ENCODE measurements around the gene CFAP74. TPM values are rescaled to one million over a fixed set of nuclear protein-coding genes. Genes with fewer than 3 reads are reported as not detected.

The CFAP74 gene
- total RNA-seq, 1 donor from 2014 or later, result under 0.01 TPM

- Histone ChIP-seq H3K27ac (ENCODE audit: low read depth, low read length) (no peak overlapping the region), H3K27me3 (ENCODE audit: control insufficient read depth in 3 of 3, insufficient read depth in 3 of 3, low read length in 3 of 3) (peaks cover 30 to 77% (median 67%) of the 10 kb centered on the region in 3 donors), H3K9me3 (ENCODE audit: control insufficient read depth in 3 of 3, low read length in 3 of 3) (no peaks in the 10 kb centered on the region), H3K36me3 (ENCODE audit: control insufficient read depth in 3 of 3, insufficient read depth in 3 of 3, low read length in 3 of 3) (no peaks in the 10 kb centered on the region), H3K4me1 (ENCODE audit: control insufficient read depth in 3 of 3, insufficient read depth in 3 of 3, low read length in 3 of 3) (no peaks in the 10 kb centered on the region), H3K4me3 (ENCODE audit: low read length in 3 of 3) (no peak overlapping the region), H3K9ac (ENCODE audit: low read depth in 1 of 3, low read length in 3 of 3) (no peak overlapping the region)
Observed at GRCh38 chr1:1971688-1972087, 31.9 kb downstream of the CFAP74 start.

GRCh38 chr1:1971017-1971416 lies 32.6 kb downstream of the CFAP74 start:
- no peak overlapping the region for H3K9ac ChIP-seq (ENCODE audit: low read depth in 1 of 3, low read length in 3 of 3)
- H3K27me3 ChIP-seq (ENCODE audit: control insufficient read depth in 3 of 3, insufficient read depth in 3 of 3, low read length in 3 of 3), result peaks cover 33 to 79% (median 68%) of the 10 kb centered on the region in 3 donors
- H3K4me3 ChIP-seq (ENCODE audit: low read length in 3 of 3), result no peak overlapping the region
- no peaks in the 10 kb centered on the region for H3K4me1 ChIP-seq (ENCODE audit: control insufficient read depth in 3 of 3, insufficient read depth in 3 of 3, low read length in 3 of 3)
- H3K9me3 ChIP-seq (ENCODE audit: control insufficient read depth in 3 of 3, low read length in 3 of 3), result no peaks in the 10 kb centered on the region
- H3K36me3 ChIP-seq (ENCODE audit: control insufficient read depth in 3 of 3, insufficient read depth in 3 of 3, low read length in 3 of 3), result no peaks in the 10 kb centered on the region
- H3K27ac ChIP-seq (ENCODE audit: low read depth, low read length), result no peak overlapping the region

- H3K4me3 ChIP-seq (ENCODE audit: low read length in 3 of 3), result no peak overlapping the region
- H3K4me1 ChIP-seq (ENCODE audit: control insufficient read depth in 3 of 3, insufficient read depth in 3 of 3, low read length in 3 of 3), result no peaks in the 10 kb centered on the region
- H3K27ac ChIP-seq (ENCODE audit: low read depth, low read length), result no peak overlapping the region
- H3K9ac ChIP-seq (ENCODE audit: low read depth in 1 of 3, low read length in 3 of 3), result no peak overlapping the region
- H3K9me3 ChIP-seq (ENCODE audit: control insufficient read depth in 3 of 3, low read length in 3 of 3), result no peaks in the 10 kb centered on the region
- H3K27me3 ChIP-seq (ENCODE audit: control insufficient read depth in 3 of 3, insufficient read depth in 3 of 3, low read length in 3 of 3), result peaks cover 36 to 79% (median 69%) of the 10 kb centered on the region in 3 donors
- H3K36me3 ChIP-seq (ENCODE audit: control insufficient read depth in 3 of 3, insufficient read depth in 3 of 3, low read length in 3 of 3), result no peaks in the 10 kb centered on the region
Observed at GRCh38 chr1:1969953-1970716, 33.5 kb downstream of the CFAP74 start.

GRCh38 chr1:1969505-1969900 lies 34.1 kb downstream of the CFAP74 start:
- no peak overlapping the region for H3K27ac ChIP-seq (ENCODE audit: low read depth, low read length)
- no peaks in the 10 kb centered on the region for H3K9me3 ChIP-seq (ENCODE audit: control insufficient read depth in 3 of 3, low read length in 3 of 3)
- H3K36me3 ChIP-seq (ENCODE audit: control insufficient read depth in 3 of 3, insufficient read depth in 3 of 3, low read length in 3 of 3), result no peaks in the 10 kb centered on the region
- H3K4me3 ChIP-seq (ENCODE audit: low read length in 3 of 3), result no peak overlapping the region
- no peak overlapping the region for H3K9ac ChIP-seq (ENCODE audit: low read depth in 1 of 3, low read length in 3 of 3)
- H3K4me1 ChIP-seq (ENCODE audit: control insufficient read depth in 3 of 3, insufficient read depth in 3 of 3, low read length in 3 of 3), result no peaks in the 10 kb centered on the region
- peaks cover 39 to 79% (median 70%) of the 10 kb centered on the region in 3 donors for H3K27me3 ChIP-seq (ENCODE audit: control insufficient read depth in 3 of 3, insufficient read depth in 3 of 3, low read length in 3 of 3)

GRCh38 chr1:1968767-1969504 lies 34.6 kb downstream of the CFAP74 start:
- Histone ChIP-seq H3K4me1 (ENCODE audit: control insufficient read depth in 3 of 3, insufficient read depth in 3 of 3, low read length in 3 of 3) (no peaks in the 10 kb centered on the region), H3K4me3 (ENCODE audit: low read length in 3 of 3) (no peak overlapping the region), H3K36me3 (ENCODE audit: control insufficient read depth in 3 of 3, insufficient read depth in 3 of 3, low read length in 3 of 3) (no peaks in the 10 kb centered on the region), H3K9me3 (ENCODE audit: control insufficient read depth in 3 of 3, low read length in 3 of 3) (no peaks in the 10 kb centered on the region), H3K27me3 (ENCODE audit: control insufficient read depth in 3 of 3, insufficient read depth in 3 of 3, low read length in 3 of 3) (peaks cover 36 to 77% (median 69%) of the 10 kb centered on the region in 3 donors), H3K27ac (ENCODE audit: low read depth, low read length) (no peak overlapping the region), H3K9ac (ENCODE audit: low read depth in 1 of 3, low read length in 3 of 3) (no peak overlapping the region)

- no peaks in the 10 kb centered on the region for H3K4me1 ChIP-seq (ENCODE audit: control insufficient read depth in 3 of 3, insufficient read depth in 3 of 3, low read length in 3 of 3)
- no peaks in the 10 kb centered on the region for H3K36me3 ChIP-seq (ENCODE audit: control insufficient read depth in 3 of 3, insufficient read depth in 3 of 3, low read length in 3 of 3)
- H3K9ac ChIP-seq (ENCODE audit: low read depth in 1 of 3, low read length in 3 of 3), result no peak overlapping the region
- no peaks in the 10 kb centered on the region for H3K9me3 ChIP-seq (ENCODE audit: control insufficient read depth in 3 of 3, low read length in 3 of 3)
- no peak overlapping the region for H3K4me3 ChIP-seq (ENCODE audit: low read length in 3 of 3)
- no peak overlapping the region for H3K27ac ChIP-seq (ENCODE audit: low read depth, low read length)
- peaks cover 35 to 74% (median 64%) of the 10 kb centered on the region in 3 donors for H3K27me3 ChIP-seq (ENCODE audit: control insufficient read depth in 3 of 3, insufficient read depth in 3 of 3, low read length in 3 of 3)
Observed at GRCh38 chr1:1967879-1968278, 35.7 kb downstream of the CFAP74 start.

- no peak overlapping the region for H3K4me3 ChIP-seq (ENCODE audit: low read length in 3 of 3)
- peaks cover 33 to 73% (median 63%) of the 10 kb centered on the region in 3 donors for H3K27me3 ChIP-seq (ENCODE audit: control insufficient read depth in 3 of 3, insufficient read depth in 3 of 3, low read length in 3 of 3)
- H3K27ac ChIP-seq (ENCODE audit: low read depth, low read length), result no peak overlapping the region
- no peaks in the 10 kb centered on the region for H3K4me1 ChIP-seq (ENCODE audit: control insufficient read depth in 3 of 3, insufficient read depth in 3 of 3, low read length in 3 of 3)
- H3K36me3 ChIP-seq (ENCODE audit: control insufficient read depth in 3 of 3, insufficient read depth in 3 of 3, low read length in 3 of 3), result no peaks in the 10 kb centered on the region
- H3K9me3 ChIP-seq (ENCODE audit: control insufficient read depth in 3 of 3, low read length in 3 of 3), result no peaks in the 10 kb centered on the region
- H3K9ac ChIP-seq (ENCODE audit: low read depth in 1 of 3, low read length in 3 of 3), result no peak overlapping the region
Observed at GRCh38 chr1:1967151-1967550, 36.4 kb downstream of the CFAP74 start.

GRCh38 chr1:1966071-1966740 lies 37.4 kb downstream of the CFAP74 start:
- Histone ChIP-seq H3K9ac (ENCODE audit: low read depth in 1 of 3, low read length in 3 of 3) (no peak overlapping the region), H3K36me3 (ENCODE audit: control insufficient read depth in 3 of 3, insufficient read depth in 3 of 3, low read length in 3 of 3) (no peaks in the 10 kb centered on the region), H3K27me3 (ENCODE audit: control insufficient read depth in 3 of 3, insufficient read depth in 3 of 3, low read length in 3 of 3) (peaks cover 38 to 73% (median 58%) of the 10 kb centered on the region in 3 donors), H3K9me3 (ENCODE audit: control insufficient read depth in 3 of 3, low read length in 3 of 3) (no peaks in the 10 kb centered on the region), H3K4me3 (ENCODE audit: low read length in 3 of 3) (no peak overlapping the region), H3K27ac (ENCODE audit: low read depth, low read length) (no peak overlapping the region), H3K4me1 (ENCODE audit: control insufficient read depth in 3 of 3, insufficient read depth in 3 of 3, low read length in 3 of 3) (no peaks in the 10 kb centered on the region)

- H3K9me3 ChIP-seq (ENCODE audit: control insufficient read depth in 3 of 3, low read length in 3 of 3), result no peaks in the 10 kb centered on the region
- no peak overlapping the region for H3K27ac ChIP-seq (ENCODE audit: low read depth, low read length)
- peaks cover 44 to 73% (median 57%) of the 10 kb centered on the region in 3 donors for H3K27me3 ChIP-seq (ENCODE audit: control insufficient read depth in 3 of 3, insufficient read depth in 3 of 3, low read length in 3 of 3)
- H3K9ac ChIP-seq (ENCODE audit: low read depth in 1 of 3, low read length in 3 of 3), result no peak overlapping the region
- no peaks in the 10 kb centered on the region for H3K36me3 ChIP-seq (ENCODE audit: control insufficient read depth in 3 of 3, insufficient read depth in 3 of 3, low read length in 3 of 3)
- H3K4me3 ChIP-seq (ENCODE audit: low read length in 3 of 3), result no peak overlapping the region
- H3K4me1 ChIP-seq (ENCODE audit: control insufficient read depth in 3 of 3, insufficient read depth in 3 of 3, low read length in 3 of 3), result no peaks in the 10 kb centered on the region
Observed at GRCh38 chr1:1965546-1965945, 38.0 kb downstream of the CFAP74 start.

- Histone ChIP-seq H3K9ac (ENCODE audit: low read depth in 1 of 3, low read length in 3 of 3) (no peak overlapping the region), H3K36me3 (ENCODE audit: control insufficient read depth in 3 of 3, insufficient read depth in 3 of 3, low read length in 3 of 3) (no peaks in the 10 kb centered on the region), H3K4me1 (ENCODE audit: control insufficient read depth in 3 of 3, insufficient read depth in 3 of 3, low read length in 3 of 3) (peaks cover 0 to 4% (median 4%) of the 10 kb centered on the region in 3 donors), H3K27me3 (ENCODE audit: control insufficient read depth in 3 of 3, insufficient read depth in 3 of 3, low read length in 3 of 3) (peaks cover 49 to 79% (median 65%) of the 10 kb centered on the region in 3 donors), H3K4me3 (ENCODE audit: low read length in 3 of 3) (no peak overlapping the region), H3K27ac (ENCODE audit: low read depth, low read length) (no peak overlapping the region), H3K9me3 (ENCODE audit: control insufficient read depth in 3 of 3, low read length in 3 of 3) (no peaks in the 10 kb centered on the region)
Observed at GRCh38 chr1:1964811-1965210, 38.8 kb downstream of the CFAP74 start.
